Astrocyte (in vitro differentiated cells and primary cell): Measurements from ENCODE around the gene TBPL2. TPM values are rescaled to one million over a fixed set of nuclear protein-coding genes. Genes with fewer than 3 reads are reported as not detected.

ENCODE experiments used
- DNase-seq: peaks from one replicate; pipeline ENCODE4 v3.0.0-alpha.2; 2010; ENCODE audit warnings: low read depth
- FAIRE-seq: peaks from 2 replicates; lab custom pipeline; 2011; peaks lifted over from hg19 to GRCh38; lab: Jason Lieb, UNC
- H2AFZ ChIP-seq: 2 replicates; pipeline ENCODE4 v1.6.0; 2012; ENCODE audit warnings: low read depth, low read length, inconsistent platforms
- H3K27ac ChIP-seq: 2 replicates; pipeline ENCODE4 v1.5.1; 2011; ENCODE audit warnings: low read depth, low read length, inconsistent platforms
- H3K27me3 ChIP-seq: 2 replicates; pipeline ENCODE4 v1.6.0; 2011; ENCODE audit warnings: low read length, inconsistent platforms; ENCODE audit not compliant: insufficient read depth
- H3K36me3 ChIP-seq: 2 replicates; pipeline ENCODE4 v1.5.1; 2011; ENCODE audit warnings: low read length, inconsistent platforms; ENCODE audit not compliant: insufficient read depth
- H3K4me1 ChIP-seq: 2 replicates; pipeline ENCODE4 v1.5.1; 2011; ENCODE audit warnings: low read length, inconsistent platforms; ENCODE audit not compliant: insufficient read depth
- H3K4me2 ChIP-seq: 2 replicates; pipeline ENCODE4 v1.6.0; 2012; ENCODE audit warnings: low read length, inconsistent platforms
- H3K4me3 ChIP-seq: 2 replicates; pipeline ENCODE4 v1.5.1; 2011; ENCODE audit warnings: low read depth, mild to moderate bottlenecking, low read length, inconsistent platforms; ENCODE audit not compliant: insufficient read depth
- H3K79me2 ChIP-seq: 2 replicates; pipeline ENCODE4 v1.6.0; 2012; ENCODE audit warnings: mild to moderate bottlenecking, low read length, inconsistent platforms; ENCODE audit not compliant: insufficient read depth
- H3K9ac ChIP-seq: 2 replicates; pipeline ENCODE4 v1.6.0; 2012; ENCODE audit warnings: mild to moderate bottlenecking, low read length, inconsistent platforms
- H3K9me3 ChIP-seq: 2 replicates; pipeline ENCODE4 v1.5.1; 2012; ENCODE audit warnings: low read depth, mild to moderate bottlenecking, low read length, inconsistent platforms; ENCODE audit not compliant: insufficient read depth
- H4K20me1 ChIP-seq: 2 replicates; pipeline ENCODE4 v1.6.0; 2012; ENCODE audit warnings: low read length, inconsistent platforms; ENCODE audit not compliant: insufficient read depth
- H3K27ac Mint-ChIP-seq: one replicate; pipeline ENCODE4 v1.8.0; 2021; ENCODE audit warnings: mild to moderate bottlenecking, mixed read lengths; ENCODE audit not compliant: unreplicated experiment
- H3K27me3 Mint-ChIP-seq: one replicate; pipeline ENCODE4 v1.8.0; 2021; ENCODE audit warnings: low read depth, mixed read lengths; ENCODE audit not compliant: unreplicated experiment
- H3K36me3 Mint-ChIP-seq: one replicate; pipeline ENCODE4 v1.8.0; 2021; ENCODE audit warnings: low read depth, mixed read lengths; ENCODE audit not compliant: unreplicated experiment
- H3K4me1 Mint-ChIP-seq: one replicate; pipeline ENCODE4 v1.8.0; 2021; ENCODE audit warnings: low read depth, mixed read lengths; ENCODE audit not compliant: unreplicated experiment
- H3K4me3 Mint-ChIP-seq: one replicate; pipeline ENCODE4 v1.8.0; 2021; ENCODE audit warnings: mild to moderate bottlenecking, moderate library complexity, mixed read lengths; ENCODE audit not compliant: unreplicated experiment
- H3K9me3 Mint-ChIP-seq: one replicate; pipeline ENCODE4 v1.8.0; 2021; ENCODE audit warnings: mild to moderate bottlenecking, mixed read lengths; ENCODE audit not compliant: unreplicated experiment
- CTCF ChIP-seq: IDR thresholded peaks from 2 replicates; pipeline ENCODE4 v1.5.1; 2011; ENCODE audit warnings: low read depth, mild to moderate bottlenecking, inconsistent platforms, low read length, moderate library complexity; ENCODE audit not compliant: insufficient read depth
- EZH2 ChIP-seq: IDR thresholded peaks from 2 replicates; pipeline ENCODE4 v1.6.1; 2012; ENCODE audit warnings: mild to moderate bottlenecking, low read length, inconsistent platforms; ENCODE audit not compliant: insufficient read depth
- total RNA-seq: library from RNA; stranded (reverse); gene quantifications from 2 replicates; pipeline ENCODE4 v1.2.1, GENCODE V29; 2021

TBPL2 gene
- total RNA-seq, 1 donor from 2014 or later: not detected

DNA sequence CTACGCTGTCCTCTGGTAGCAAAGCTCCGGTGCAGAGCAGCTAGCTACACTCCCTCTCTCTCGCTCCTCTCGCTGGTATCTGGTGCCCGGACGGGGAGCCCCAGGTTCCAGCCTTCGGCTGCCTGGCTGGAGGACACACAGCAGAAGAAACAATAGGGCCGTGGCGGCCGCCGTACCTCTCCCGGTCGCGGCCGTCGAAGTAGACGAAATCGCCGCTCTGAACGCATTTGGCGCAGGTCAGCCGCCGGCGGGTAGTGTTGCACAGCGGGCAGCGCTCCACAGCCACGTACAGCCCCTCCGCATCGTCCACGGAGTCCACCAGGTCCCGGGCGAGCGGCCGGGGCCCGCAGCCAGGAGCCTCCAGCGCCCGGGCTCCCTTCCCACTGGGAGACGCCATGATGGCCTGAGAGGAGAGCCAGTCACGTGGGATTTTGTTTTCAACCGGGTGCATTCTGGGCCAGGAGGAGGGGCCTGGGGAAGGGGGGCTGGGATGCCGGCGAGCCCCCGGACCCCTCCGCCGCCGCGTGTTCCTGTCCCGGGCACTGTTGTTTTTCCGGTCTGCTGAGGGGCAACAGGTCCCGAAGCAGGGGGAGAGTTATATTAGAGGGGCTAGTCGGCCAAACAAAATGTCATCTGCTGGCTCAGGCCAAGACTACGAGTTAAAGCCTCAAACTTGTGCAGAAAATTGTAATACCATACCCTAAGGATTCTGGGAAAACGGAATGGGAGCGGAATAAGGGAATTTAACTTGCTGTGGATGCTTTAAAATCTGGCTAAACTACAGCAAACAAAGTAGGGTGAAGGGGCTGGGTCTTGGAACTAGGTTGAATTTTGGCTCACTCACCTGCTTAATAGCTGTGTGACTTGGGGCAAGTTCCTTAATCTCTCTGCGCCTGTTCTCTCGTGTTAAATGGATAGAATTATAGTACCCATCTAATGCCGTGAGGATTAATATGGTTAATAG lies 28.7 kb downstream of the TBPL2 start, which contains the start of gene ATG14:
Gene ATG14 (minus strand): TSS at position 405 of the 964 bp plus-strand sequence. CDS start 8 bp downstream, at position 397.
- H3K36me3 ChIP-seq: no peaks in the 10 kb centered on the region
- H3K27ac ChIP-seq: peak within 1 kb of the TSS; percentile 85
- H3K27me3 ChIP-seq: no peaks in the 10 kb centered on the region
- peak within 1 kb of the TSS; percentile 93 for H3K4me3 Mint-ChIP-seq
- H3K36me3 Mint-ChIP-seq: peaks cover 5% of the 10 kb centered on the region
- peak within 1 kb of the TSS; percentile 83 for H3K4me2 ChIP-seq
- H3K79me2 ChIP-seq: peaks cover 41% of the 10 kb centered on the region
- H3K9ac ChIP-seq: peak within 1 kb of the TSS; percentile 98
- no peaks in the 10 kb centered on the region for H3K9me3 ChIP-seq
- DNase-seq: peak; percentile 63
- H3K4me1 ChIP-seq: peaks cover 7% of the 10 kb centered on the region
- peak within 1 kb of the TSS; percentile 90 for H3K4me3 ChIP-seq
- TF ChIP-seq CTCF (no peak), EZH2 (no peak)
- no peaks in the 10 kb centered on the region for H3K9me3 Mint-ChIP-seq
- no peaks in the 10 kb centered on the region for H4K20me1 ChIP-seq
- FAIRE-seq: no peak
- peak within 1 kb of the TSS; percentile 96 for H3K27ac Mint-ChIP-seq
- peaks cover 19% of the 10 kb centered on the region for H3K4me1 Mint-ChIP-seq
- H2AFZ ChIP-seq: peak within 1 kb of the TSS; percentile 99
- peaks cover 4% of the 10 kb centered on the region for H3K27me3 Mint-ChIP-seq

DNA sequence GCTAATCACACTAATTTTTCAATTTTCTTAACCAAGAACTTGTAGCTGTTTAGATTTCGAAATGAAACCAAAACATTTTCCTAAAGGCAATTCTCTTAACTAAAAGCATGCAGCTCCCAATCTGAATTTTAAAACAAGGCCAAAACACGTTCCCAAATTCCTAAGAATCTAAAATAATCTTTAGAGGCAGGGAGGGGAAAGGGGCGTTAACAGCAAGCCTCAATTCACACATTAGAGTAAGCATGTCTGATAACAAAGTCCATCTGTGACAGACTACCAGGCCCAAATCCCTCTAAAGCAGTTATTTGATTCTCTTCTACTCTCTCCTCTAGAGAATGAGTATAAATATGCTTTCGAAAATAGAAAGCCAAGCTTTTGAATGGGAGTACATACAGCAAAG lies 29.5 kb downstream of the TBPL2 start:
- H4K20me1 ChIP-seq: no peaks in the 10 kb centered on the region
- peaks cover 19% of the 10 kb centered on the region for H3K4me1 Mint-ChIP-seq
- H3K27ac Mint-ChIP-seq: peak overlapping the region; percentile 82
- H3K4me1 ChIP-seq: peaks cover 7% of the 10 kb centered on the region
- no peak for DNase-seq
- peaks cover 4% of the 10 kb centered on the region for H3K27me3 Mint-ChIP-seq
- peaks cover 5% of the 10 kb centered on the region for H3K36me3 Mint-ChIP-seq
- no peaks in the 10 kb centered on the region for H3K9me3 Mint-ChIP-seq
- H3K4me3 Mint-ChIP-seq: peak overlapping the region; percentile 93
- no peaks in the 10 kb centered on the region for H3K27me3 ChIP-seq
- peaks cover 50% of the 10 kb centered on the region for H3K79me2 ChIP-seq
- TF ChIP-seq EZH2: no peak
- TF ChIP-seq CTCF: no peak
- peak overlapping the region; percentile 99 for H2AFZ ChIP-seq
- H3K4me3 ChIP-seq: peak overlapping the region; percentile 90
- FAIRE-seq: no peak
- no peaks in the 10 kb centered on the region for H3K9me3 ChIP-seq
- H3K4me2 ChIP-seq: peak overlapping the region; percentile 83
- no peaks in the 10 kb centered on the region for H3K36me3 ChIP-seq
- peak overlapping the region; percentile 85 for H3K27ac ChIP-seq
- peak overlapping the region; percentile 98 for H3K9ac ChIP-seq
